ENCODE results near the gene CHMP3.

DNA sequence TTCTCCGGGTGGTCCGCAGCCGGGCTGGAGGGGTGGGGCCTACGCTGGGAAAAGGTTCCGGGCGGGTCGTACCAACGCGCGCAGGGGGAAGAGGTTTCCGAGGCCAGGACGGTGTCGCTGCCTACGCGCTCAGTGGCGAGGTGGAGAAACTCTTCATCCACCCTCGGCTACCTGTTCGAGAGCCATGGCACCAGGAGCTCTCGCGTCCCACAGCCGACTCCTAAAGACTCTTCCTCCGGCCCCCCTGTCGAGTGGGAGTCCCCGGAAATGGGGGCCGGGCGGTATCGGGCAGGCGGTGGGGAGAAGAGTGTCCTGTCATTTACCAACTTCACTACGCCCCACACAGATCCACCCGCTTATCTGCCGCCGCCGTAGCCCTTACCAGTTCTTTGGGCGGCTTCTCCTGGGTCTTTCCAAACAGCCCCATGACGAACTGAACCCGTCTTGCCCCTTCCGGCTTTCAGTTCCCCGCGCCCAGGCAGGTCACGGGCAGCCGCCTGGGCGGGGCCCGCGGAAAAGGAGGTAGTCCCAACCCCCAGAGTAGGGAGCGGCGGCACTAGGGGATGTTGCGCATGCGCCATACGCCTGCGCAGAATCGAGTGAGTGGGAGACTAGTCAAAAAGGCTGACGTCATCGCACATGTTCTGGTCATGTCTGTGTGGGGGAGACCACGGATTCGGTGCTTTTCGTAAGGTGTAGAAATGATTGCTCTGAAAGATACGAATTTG is at the start of gene CHMP3:
- no peak for TF ChIP-seq EZH2 (IDR thresholded peaks at IDR 0.05; ENCODE audit: borderline replicate concordance, insufficient read depth, low read length, poor library complexity, severe bottlenecking)
- TF ChIP-seq, protein P1, sequence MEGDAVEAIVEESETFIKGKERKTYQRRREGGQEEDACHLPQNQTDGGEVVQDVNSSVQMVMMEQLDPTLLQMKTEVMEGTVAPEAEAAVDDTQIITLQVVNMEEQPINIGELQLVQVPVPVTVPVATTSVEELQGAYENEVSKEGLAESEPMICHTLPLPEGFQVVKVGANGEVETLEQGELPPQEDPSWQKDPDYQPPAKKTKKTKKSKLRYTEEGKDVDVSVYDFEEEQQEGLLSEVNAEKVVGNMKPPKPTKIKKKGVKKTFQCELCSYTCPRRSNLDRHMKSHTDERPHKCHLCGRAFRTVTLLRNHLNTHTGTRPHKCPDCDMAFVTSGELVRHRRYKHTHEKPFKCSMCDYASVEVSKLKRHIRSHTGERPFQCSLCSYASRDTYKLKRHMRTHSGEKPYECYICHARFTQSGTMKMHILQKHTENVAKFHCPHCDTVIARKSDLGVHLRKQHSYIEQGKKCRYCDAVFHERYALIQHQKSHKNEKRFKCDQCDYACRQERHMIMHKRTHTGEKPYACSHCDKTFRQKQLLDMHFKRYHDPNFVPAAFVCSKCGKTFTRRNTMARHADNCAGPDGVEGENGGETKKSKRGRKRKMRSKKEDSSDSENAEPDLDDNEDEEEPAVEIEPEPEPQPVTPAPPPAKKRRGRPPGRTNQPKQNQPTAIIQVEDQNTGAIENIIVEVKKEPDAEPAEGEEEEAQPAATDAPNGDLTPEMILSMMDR (IDR thresholded peaks at IDR 0.05; ENCODE audit: poor library complexity, severe bottlenecking), result peak; percentile 34
- peak; percentile 77 for TF ChIP-seq POLR2AphosphoS5 (IDR thresholded peaks at IDR 0.05)

All from neural cell (in vitro differentiated cells).